OCI-LY7 (cell line): ENCODE data around the gene NFATC3.

Experiments used
- CTCF ChIP-seq: fragments of 200-600 bp; sonication (generic); conservative IDR thresholded peaks from 2 replicates; pipeline ENCODE4 v1.5.1; 2014; ENCODE audit warnings: mild to moderate bottlenecking, antibody characterized with exemption, low read length, moderate library complexity, mixed read lengths
- EZH2phosphoT487 ChIP-seq: fragments of 200-600 bp; sonication (generic); IDR thresholded peaks from 2 replicates; pipeline ENCODE4 v1.6.1; 2018; ENCODE audit warnings: low read depth, borderline replicate concordance, mild to moderate bottlenecking, mixed run types, antibody characterized with exemption, low read length, moderate library complexity, mixed read lengths

GRCh38 chr16:68061396-68061795 lies 23.8 kb upstream of the NFATC3 start:
- no peak for TF ChIP-seq EZH2phosphoT487
- no peak for TF ChIP-seq CTCF
